K562 (cell line): ENCODE data around the gene DPEP3. TPM values are rescaled to one million over a fixed set of nuclear protein-coding genes. Genes with fewer than 3 reads are reported as not detected.
A peak's percentile ranks its signal among the peaks of the same experiment; 100 is the strongest.

Source experiments
- TFAP4 ChIP-seq: sonication (generic); formaldehyde crosslinking; IDR thresholded peaks from 2 replicates; pipeline ENCODE4 v1.8.0; 2022; ENCODE audit warnings: missing genetic modification reagents, mild to moderate bottlenecking, moderate library complexity, borderline replicate concordance
- ZBTB40 ChIP-seq, 2 experiments: fragments of 450-650 bp in 1 of 2; sonication (generic) in 1 of 2; formaldehyde crosslinking in 1 of 2; IDR thresholded peaks; 2 replicates each; pipeline versions ENCODE4 v1.7.1 to v1.9.0; 2016 to 2022; ENCODE audit warnings: inconsistent platforms in 1 of 2, mild to moderate bottlenecking in 1 of 2, missing genetic modification reagents in 1 of 2
- polyA plus RNA-seq, 8 experiments: library from polyadenylated mRNA; depleted of rRNA in 4 of 8; stranded (reverse) in 5 of 8; unstranded in 3 of 8; fragments of >200 nt; fragmentation: Nextera tagmentation in 2 of 8; fragmentation: Illumina TruSeq in 1 of 8; extraction: Ambion mirVana in 2 of 8; extraction: Trizol in 1 of 8; gene quantifications; 2 replicates each; pipeline versions ENCODE4 v1.2.1 to v1.2.3, GENCODE V29; 2011 to 2014; ENCODE audit warnings: inconsistent platforms in 1 of 8, missing spikeins in 1 of 8
- total RNA-seq, 7 experiments: library from RNA; depleted of rRNA in 6 of 7; stranded (reverse); fragments of >200 nt in 6 of 7; fragmentation: Illumina TruSeq in 2 of 7; extraction: Trizol in 2 of 7; gene quantifications; 2 replicates each; pipeline versions ENCODE4 v1.2.1 to v1.2.3, GENCODE V29; 2011 to 2021; ENCODE audit warnings: low replicate concordance in 1 of 7
- TF ChIP-seq, protein P1 (sequence below): fragments of 450-650 bp; IDR thresholded peaks from 2 replicates; pipeline ENCODE4 v1.6.1; 2016; ENCODE audit warnings: mild to moderate bottlenecking, moderate library complexity

Gene DPEP3
- total and polyA plus RNA-seq, 9 of the 15 experiments (the other 6 are each of a cell fraction or from before 2014, with no cell fraction given), result not detected

DNA sequence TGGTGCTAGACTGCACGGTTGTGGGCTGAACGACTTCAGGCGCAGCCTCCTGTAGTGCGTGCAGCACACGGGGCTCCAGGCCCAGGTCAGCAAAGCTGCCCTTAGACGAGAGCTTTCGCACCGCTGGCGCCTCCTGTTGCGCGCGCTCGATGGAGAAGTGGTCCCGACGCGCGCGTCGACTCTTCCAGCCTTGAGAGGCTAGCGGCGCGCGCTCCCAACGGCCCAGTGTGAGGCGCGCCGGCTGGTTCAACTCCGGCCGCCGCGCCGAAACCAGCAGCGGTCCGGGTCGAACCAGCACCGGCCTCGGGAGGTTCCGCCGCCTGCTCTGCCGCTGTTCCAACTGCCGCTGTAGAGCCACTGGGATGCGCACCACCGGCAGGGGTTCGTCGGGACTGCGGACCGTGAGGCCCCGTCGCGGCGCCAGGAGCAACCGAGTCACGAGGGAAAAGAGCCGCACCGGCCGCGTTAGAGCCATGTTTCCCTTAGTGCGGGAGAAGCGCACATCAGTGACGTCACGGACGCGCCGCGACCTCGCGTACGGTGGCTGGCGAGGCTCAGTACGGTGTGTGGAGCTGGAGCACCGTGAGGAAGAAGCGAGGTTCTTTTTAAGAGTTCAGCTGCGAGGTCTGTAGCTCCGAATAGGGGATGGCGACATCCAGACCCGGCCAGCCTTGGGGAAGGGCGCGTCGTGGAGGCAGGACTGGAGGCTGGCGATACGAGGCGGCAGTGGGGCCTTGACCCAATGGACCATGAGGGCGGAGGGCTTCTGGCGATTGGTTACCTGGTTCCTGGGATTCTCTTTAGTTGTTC is 42.6 kb upstream of the DPEP3 start, which contains the start of the genes DDX28 and DUS2 (continued):
- TF ChIP-seq, protein P1, sequence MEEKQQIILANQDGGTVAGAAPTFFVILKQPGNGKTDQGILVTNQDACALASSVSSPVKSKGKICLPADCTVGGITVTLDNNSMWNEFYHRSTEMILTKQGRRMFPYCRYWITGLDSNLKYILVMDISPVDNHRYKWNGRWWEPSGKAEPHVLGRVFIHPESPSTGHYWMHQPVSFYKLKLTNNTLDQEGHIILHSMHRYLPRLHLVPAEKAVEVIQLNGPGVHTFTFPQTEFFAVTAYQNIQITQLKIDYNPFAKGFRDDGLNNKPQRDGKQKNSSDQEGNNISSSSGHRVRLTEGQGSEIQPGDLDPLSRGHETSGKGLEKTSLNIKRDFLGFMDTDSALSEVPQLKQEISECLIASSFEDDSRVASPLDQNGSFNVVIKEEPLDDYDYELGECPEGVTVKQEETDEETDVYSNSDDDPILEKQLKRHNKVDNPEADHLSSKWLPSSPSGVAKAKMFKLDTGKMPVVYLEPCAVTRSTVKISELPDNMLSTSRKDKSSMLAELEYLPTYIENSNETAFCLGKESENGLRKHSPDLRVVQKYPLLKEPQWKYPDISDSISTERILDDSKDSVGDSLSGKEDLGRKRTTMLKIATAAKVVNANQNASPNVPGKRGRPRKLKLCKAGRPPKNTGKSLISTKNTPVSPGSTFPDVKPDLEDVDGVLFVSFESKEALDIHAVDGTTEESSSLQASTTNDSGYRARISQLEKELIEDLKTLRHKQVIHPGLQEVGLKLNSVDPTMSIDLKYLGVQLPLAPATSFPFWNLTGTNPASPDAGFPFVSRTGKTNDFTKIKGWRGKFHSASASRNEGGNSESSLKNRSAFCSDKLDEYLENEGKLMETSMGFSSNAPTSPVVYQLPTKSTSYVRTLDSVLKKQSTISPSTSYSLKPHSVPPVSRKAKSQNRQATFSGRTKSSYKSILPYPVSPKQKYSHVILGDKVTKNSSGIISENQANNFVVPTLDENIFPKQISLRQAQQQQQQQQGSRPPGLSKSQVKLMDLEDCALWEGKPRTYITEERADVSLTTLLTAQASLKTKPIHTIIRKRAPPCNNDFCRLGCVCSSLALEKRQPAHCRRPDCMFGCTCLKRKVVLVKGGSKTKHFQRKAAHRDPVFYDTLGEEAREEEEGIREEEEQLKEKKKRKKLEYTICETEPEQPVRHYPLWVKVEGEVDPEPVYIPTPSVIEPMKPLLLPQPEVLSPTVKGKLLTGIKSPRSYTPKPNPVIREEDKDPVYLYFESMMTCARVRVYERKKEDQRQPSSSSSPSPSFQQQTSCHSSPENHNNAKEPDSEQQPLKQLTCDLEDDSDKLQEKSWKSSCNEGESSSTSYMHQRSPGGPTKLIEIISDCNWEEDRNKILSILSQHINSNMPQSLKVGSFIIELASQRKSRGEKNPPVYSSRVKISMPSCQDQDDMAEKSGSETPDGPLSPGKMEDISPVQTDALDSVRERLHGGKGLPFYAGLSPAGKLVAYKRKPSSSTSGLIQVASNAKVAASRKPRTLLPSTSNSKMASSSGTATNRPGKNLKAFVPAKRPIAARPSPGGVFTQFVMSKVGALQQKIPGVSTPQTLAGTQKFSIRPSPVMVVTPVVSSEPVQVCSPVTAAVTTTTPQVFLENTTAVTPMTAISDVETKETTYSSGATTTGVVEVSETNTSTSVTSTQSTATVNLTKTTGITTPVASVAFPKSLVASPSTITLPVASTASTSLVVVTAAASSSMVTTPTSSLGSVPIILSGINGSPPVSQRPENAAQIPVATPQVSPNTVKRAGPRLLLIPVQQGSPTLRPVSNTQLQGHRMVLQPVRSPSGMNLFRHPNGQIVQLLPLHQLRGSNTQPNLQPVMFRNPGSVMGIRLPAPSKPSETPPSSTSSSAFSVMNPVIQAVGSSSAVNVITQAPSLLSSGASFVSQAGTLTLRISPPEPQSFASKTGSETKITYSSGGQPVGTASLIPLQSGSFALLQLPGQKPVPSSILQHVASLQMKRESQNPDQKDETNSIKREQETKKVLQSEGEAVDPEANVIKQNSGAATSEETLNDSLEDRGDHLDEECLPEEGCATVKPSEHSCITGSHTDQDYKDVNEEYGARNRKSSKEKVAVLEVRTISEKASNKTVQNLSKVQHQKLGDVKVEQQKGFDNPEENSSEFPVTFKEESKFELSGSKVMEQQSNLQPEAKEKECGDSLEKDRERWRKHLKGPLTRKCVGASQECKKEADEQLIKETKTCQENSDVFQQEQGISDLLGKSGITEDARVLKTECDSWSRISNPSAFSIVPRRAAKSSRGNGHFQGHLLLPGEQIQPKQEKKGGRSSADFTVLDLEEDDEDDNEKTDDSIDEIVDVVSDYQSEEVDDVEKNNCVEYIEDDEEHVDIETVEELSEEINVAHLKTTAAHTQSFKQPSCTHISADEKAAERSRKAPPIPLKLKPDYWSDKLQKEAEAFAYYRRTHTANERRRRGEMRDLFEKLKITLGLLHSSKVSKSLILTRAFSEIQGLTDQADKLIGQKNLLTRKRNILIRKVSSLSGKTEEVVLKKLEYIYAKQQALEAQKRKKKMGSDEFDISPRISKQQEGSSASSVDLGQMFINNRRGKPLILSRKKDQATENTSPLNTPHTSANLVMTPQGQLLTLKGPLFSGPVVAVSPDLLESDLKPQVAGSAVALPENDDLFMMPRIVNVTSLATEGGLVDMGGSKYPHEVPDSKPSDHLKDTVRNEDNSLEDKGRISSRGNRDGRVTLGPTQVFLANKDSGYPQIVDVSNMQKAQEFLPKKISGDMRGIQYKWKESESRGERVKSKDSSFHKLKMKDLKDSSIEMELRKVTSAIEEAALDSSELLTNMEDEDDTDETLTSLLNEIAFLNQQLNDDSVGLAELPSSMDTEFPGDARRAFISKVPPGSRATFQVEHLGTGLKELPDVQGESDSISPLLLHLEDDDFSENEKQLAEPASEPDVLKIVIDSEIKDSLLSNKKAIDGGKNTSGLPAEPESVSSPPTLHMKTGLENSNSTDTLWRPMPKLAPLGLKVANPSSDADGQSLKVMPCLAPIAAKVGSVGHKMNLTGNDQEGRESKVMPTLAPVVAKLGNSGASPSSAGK, result peak; percentile 67
- TF ChIP-seq ZBTB40 (IDR thresholded peaks at IDR 0.05) (peak; percentile 50), ZBTB40 (CRISPR knock-in tag; IDR thresholded peaks at IDR 0.05) (0 out of 2 replicates have a peak, but pooled peaks have one; percentile 13), TFAP4 (CRISPR knock-in tag) (peak; percentile 88)
